Kidney capillary endothelial cell (primary cell): ENCODE data around the gene GRIN1.

Source experiments
- DNase-seq: peaks from one replicate; pipeline ENCODE4 v3.0.0-alpha.2; 2018; ENCODE audit warnings: low spot score

GRIN1 gene

DNA sequence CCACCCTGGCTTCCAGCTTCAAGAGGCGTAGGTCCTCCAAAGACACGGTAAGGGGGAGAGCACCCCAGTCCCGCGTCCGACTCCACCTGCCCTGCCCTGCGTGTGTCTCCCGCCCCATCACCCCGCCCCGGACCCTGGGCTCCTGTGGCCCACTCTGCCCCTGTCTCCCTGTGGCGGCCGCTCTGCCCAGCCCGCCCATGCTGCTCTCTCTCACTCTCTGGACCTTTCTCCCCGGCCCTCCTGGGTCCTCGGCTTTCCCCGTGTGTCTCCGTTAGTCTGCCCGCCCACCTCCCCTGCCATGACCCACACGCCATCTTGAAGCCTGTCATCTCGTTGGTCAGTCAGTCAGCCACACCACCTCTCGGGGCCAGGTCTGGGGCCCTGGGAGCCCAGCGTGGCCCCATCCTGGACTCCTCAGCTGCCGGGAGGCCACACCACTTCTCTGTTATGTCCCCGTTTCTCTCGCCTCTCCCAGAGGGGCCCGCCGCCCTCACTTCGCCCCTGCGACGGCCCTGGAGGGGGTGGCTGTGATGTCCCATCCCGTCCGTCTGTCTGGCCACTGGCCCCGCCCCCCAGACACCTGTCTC lies 26.4 kb downstream of the GRIN1 start:
- DNase-seq, result no peak

DNA sequence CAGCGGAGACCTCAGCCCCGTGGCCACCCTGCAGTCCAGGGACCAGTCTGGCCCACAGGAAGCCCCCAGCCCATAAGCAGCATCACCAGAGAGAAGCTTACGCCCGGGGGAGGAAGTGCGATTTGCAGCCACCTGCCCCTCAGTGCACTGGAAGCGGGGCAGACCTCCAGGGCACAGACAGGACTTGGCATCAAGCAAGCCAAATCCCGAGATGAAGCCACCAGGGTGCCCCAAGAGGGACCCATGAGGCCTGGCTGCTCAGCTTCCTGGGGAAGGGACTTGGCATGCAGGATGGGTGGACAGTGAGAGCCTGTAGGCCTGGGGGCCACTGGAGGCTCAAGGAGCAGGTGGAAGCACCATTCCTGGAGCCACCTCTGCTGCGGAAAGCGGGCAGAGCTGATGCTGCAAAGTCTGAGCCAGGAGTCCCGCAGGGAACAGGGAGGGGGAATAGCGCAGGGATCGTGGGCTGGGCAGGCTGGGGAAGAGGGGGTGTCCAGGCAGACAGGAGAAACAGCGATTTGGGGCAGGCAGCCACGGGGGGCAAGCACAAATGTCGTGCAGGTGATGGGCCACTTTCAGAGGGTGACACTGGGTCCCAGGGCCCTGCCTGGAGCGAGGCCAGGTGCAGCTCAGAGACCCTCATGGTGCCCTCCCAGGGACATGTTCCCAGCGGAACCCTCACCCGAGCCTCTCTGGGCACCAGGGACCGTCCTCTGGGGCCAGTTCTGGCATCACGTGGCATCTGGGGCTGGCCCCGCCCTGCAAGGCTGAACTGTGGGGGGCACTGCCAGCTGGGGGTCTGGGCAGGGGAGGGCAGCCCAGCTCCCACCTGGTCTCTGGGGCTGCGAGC lies 27.7 kb downstream of the GRIN1 start:
- no peak for DNase-seq

GRCh38 chr9:137167277-137167746 lies 28.4 kb downstream of the GRIN1 start:
- DNase-seq, result no peak

- DNase-seq, result no peak
These were observed 29.0 kb downstream of the GRIN1 start for GRCh38 chr9:137167747-137168572.

DNA sequence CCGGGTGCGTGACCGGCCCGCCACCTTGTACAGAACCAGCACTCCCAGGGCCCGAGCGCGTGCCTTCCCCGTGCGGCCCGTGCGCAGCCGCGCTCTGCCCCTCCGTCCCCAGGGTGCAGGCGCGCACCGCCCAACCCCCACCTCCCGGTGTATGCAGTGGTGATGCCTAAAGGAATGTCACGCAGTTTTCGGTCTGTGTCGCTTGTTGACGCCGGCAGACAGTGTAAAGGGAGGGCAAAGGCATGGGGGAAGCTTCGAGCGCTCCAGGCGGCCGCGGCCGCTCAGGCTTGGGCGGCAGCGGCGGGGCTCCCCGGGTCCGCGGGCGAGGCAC lies 29.6 kb downstream of the GRIN1 start:
- no peak for DNase-seq

DNA sequence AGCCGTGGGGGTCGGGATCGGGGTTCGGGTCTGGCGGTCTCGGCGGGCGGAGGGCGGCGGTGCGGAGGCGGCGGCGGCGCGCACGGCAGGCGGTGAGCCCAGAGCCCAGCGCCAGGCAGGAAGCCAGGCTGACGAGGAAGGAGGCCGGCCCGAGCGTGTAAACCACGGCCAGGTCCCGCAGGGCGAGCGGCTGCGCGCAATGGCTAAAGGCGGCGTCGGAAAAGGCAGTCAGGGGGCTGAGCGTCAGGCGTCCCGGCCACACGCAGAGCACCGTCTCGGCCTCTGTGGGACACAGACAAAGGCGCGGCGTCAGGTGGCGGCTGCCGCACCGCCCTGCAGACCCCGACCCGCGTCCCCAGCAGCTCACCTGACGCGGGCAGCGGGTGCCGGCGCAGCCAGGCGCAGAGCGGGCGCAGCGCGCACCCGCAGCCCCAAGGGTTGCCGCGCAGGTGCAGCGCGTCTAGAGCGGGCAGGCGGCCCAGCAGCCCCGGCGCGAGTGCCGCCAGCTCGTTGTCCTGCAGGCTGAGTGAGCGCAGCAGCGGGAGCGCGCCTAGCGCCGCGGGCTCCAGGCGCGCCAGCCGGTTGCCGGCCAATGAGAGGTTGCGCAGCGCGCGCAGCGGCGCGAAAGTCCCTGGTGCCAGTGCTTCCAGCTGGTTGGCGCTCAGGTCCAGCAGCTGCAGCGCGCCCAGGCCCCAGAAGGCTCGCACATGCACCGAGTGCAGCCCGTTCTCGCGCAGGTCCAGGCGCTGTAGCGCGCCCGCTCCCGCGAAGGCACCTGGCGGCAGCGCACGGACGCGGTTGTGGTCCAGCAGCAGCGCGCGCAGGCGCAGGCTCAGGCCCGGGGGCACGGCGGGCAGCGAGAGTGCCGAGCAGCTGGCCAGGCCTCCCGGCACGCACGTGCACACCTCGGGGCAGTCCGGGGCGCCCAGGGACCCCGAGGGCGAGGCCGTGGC lies 30.2 kb downstream of the GRIN1 start:
- DNase-seq, result peak; percentile 24

GRCh38 chr9:137169896-137170358 lies 31.0 kb downstream of the GRIN1 start, which contains the start of gene LRRC26:
LRRC26 (minus strand) TSS chr9:137170051; CDS start chr9:137169943, 108 bp downstream.
- DNase-seq, result no peak

GRCh38 chr9:137170486-137171148 lies 31.7 kb downstream of the GRIN1 start:
- no peak for DNase-seq

- no peak for DNase-seq
These were observed 32.4 kb downstream of the GRIN1 start for GRCh38 chr9:137171149-137171900.

- no peak for DNase-seq
These were observed 34.2 kb downstream of the GRIN1 start for GRCh38 chr9:137172901-137173795.

GRCh38 chr9:137173796-137174664 lies 35.1 kb downstream of the GRIN1 start:
- no peak for DNase-seq

GRCh38 chr9:137174722-137175293 lies 35.9 kb downstream of the GRIN1 start:
- DNase-seq, result no peak

DNA sequence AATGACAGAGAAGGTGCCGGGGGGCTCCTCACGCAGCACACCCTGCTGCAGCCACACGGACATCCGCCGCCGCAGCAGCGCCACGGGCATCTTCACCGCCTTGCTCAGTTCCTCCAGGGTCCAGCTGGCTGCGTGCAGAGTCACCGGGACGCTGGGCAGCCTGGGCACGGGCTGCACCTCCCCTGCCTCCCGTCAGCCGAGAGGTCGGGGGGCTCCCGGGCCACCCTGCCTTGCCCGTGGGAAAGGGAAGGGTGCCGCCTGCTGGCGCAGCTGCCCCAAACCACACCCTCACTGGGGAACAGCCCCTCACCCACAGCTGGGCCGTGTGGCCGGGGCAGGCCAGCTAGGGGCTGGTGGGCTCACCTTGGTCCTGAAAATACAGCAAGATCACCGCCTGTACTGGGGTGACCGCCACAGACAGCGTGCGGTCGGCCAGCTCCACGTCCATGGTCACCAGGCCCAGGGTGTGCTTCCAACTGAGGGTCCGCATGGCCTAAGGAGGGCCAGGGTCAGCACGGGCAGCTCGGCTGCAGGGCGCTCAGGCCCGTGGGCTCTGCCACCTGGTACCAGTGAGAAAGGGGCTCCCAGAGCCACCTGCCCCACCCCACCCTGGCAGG lies 36.5 kb downstream of the GRIN1 start:
- no peak for DNase-seq

GRCh38 chr9:137176302-137177182 lies 37.6 kb downstream of the GRIN1 start:
- no peak for DNase-seq

DNA sequence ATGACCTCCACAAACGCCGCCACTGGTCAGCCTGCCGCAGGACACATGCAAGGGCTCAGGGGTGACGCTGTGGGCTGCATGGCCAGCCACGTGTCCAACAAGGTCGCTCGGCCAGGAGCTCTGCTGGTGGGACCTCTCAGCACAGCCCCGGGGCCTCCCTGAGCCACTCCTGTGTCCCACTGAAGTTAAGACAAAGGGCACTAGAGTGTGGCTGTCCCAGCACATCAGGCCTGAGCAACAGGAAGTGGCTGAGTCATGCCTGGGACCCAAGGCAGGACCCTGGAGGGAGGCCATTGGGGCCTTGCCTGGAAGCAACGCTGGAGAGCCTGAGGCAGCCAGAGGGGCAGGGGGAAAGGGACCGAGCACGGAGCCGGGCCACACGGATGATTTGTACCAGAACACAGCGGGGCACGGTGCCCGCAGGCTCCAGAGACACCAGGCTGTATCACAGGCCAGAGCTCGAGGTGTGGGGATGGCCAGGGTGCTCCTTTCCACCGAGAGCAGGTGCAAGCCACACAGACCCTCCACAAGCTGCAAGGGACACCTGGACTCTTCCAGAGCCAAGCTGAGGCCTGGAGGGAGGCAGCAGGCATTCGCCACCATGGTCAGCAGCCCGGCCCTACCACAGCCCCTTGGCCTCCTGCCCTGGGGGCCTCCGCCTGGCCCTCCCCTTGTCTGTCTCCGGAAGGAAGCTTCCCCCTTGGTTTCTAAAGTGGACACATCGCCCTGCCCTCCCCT lies 39.4 kb downstream of the GRIN1 start:
- DNase-seq, result peak; percentile 42
